K562 (cell line): ENCODE data around the gene BBLN. TPM values are rescaled to one million over a fixed set of nuclear protein-coding genes. Genes with fewer than 3 reads are reported as not detected.

Experiments
- CHD2 ChIP-seq: IDR thresholded peaks from 2 replicates; pipeline ENCODE4 v1.6.1; 2011; ENCODE audit warnings: low read depth, low read length
- E2F4 ChIP-seq: sonication (generic); formaldehyde crosslinking; IDR thresholded peaks from 2 replicates; pipeline ENCODE4 v1.8.0; 2022; ENCODE audit warnings: mild to moderate bottlenecking, low read depth, missing genetic modification reagents
- ESRRA ChIP-seq: fragments of 450-650 bp; IDR thresholded peaks from 2 replicates; pipeline ENCODE4 v1.6.1; 2014; ENCODE audit warnings: low read depth, mild to moderate bottlenecking, moderate library complexity, borderline replicate concordance
- KLF13 ChIP-seq: fragments of 450-650 bp; IDR thresholded peaks from 2 replicates; pipeline ENCODE4 v1.6.1; 2016; ENCODE audit warnings: missing genetic modification characterization, low read depth, mild to moderate bottlenecking, missing compliant biosample characterization, moderate library complexity, borderline replicate concordance
- MYNN ChIP-seq, 2 experiments: sonication (generic); formaldehyde crosslinking in 1 of 2; IDR thresholded peaks; 2 replicates each; pipeline versions ENCODE4 v1.5.0 to v1.6.1; 2016 to 2020; ENCODE audit warnings: antibody characterized with exemption in 1 of 2, missing genetic modification reagents in 1 of 2
- PTBP1 ChIP-seq: fragments of 200-400 bp; formaldehyde crosslinking; IDR thresholded peaks from 2 replicates; pipeline ENCODE4 v1.6.1; 2017; ENCODE audit warnings: low read depth, low read length
- RUNX1 ChIP-seq: sonication (generic); IDR thresholded peaks from 2 replicates; pipeline ENCODE4 v1.6.1; 2016; ENCODE audit warnings: antibody characterized with exemption, low read depth
- SMARCA5 ChIP-seq: fragments of 450-650 bp; IDR thresholded peaks from 2 replicates; pipeline ENCODE4 v1.6.1; 2016
- SRSF7 ChIP-seq: fragments of 200-400 bp; formaldehyde crosslinking; optimal IDR thresholded peaks from 2 replicates; pipeline ENCODE3; 2017; ENCODE audit warnings: mild to moderate bottlenecking, low read depth, low read length
- STAT6 ChIP-seq: sonication (generic); formaldehyde crosslinking; IDR thresholded peaks from 2 replicates; pipeline ENCODE4 v1.8.1; 2023; ENCODE audit warnings: mild to moderate bottlenecking, missing genetic modification reagents
- ZNF175 ChIP-seq: fragments of 200-800 bp; sonication (Bioruptor generic); IDR thresholded peaks from 2 replicates; pipeline ENCODE4 v1.6.1; 2016; ENCODE audit warnings: low read depth, mild to moderate bottlenecking, missing genetic modification characterization, missing compliant biosample characterization
- ZNF318 ChIP-seq, 2 experiments: fragments of 450-650 bp; IDR thresholded peaks; 2 replicates each; pipeline ENCODE4 v1.6.1; 2016; ENCODE audit warnings: mild to moderate bottlenecking in 2 of 2, borderline replicate concordance in 1 of 2, low read depth in 1 of 2, moderate library complexity in 1 of 2
- ZNF384 ChIP-seq: IDR thresholded peaks from 2 replicates; pipeline ENCODE4 v1.6.1; 2012; ENCODE audit warnings: low read depth, low read length, improper control_type of control experiment
- ZNF76 ChIP-seq: fragments of 250-450 bp; sonication (Bioruptor Pico); IDR thresholded peaks from 2 replicates; pipeline ENCODE4 v1.4.0; 2020; ENCODE audit warnings: mild to moderate bottlenecking, moderate library complexity, borderline replicate concordance
- ZNF764 ChIP-seq: fragments of 250-450 bp; sonication (Bioruptor Pico); IDR thresholded peaks from 2 replicates; pipeline ENCODE4 v1.4.0; 2020; ENCODE audit warnings: low read depth, mild to moderate bottlenecking, moderate library complexity
- polyA plus RNA-seq, 8 experiments: library from polyadenylated mRNA; depleted of rRNA in 4 of 8; stranded (reverse) in 5 of 8; unstranded in 3 of 8; fragments of >200 nt; fragmentation: Nextera tagmentation in 2 of 8; fragmentation: Illumina TruSeq in 1 of 8; extraction: Ambion mirVana in 2 of 8; extraction: Trizol in 1 of 8; gene quantifications; 2 replicates each; pipeline versions ENCODE4 v1.2.1 to v1.2.3, GENCODE V29; 2011 to 2014; ENCODE audit warnings: inconsistent platforms in 1 of 8, missing spikeins in 1 of 8
- total RNA-seq, 7 experiments: library from RNA; depleted of rRNA in 6 of 7; stranded (reverse); fragments of >200 nt in 6 of 7; fragmentation: Illumina TruSeq in 2 of 7; extraction: Trizol in 2 of 7; gene quantifications; 2 replicates each; pipeline versions ENCODE4 v1.2.1 to v1.2.3, GENCODE V29; 2011 to 2021; ENCODE audit warnings: low replicate concordance in 1 of 7

The BBLN gene
- total and polyA plus RNA-seq, 9 of the 15 experiments (the other 6 are each of a cell fraction or from before 2014, with no cell fraction given): 4.2 to 331 (median 87.1) TPM

GRCh38 chr9:128127990-128128835, 31.9 kb upstream of the BBLN start (continued):
- TF ChIP-seq PTBP1 (no peak), ZNF384 (no peak), KLF13 (tag) (no peak), STAT6 (CRISPR knock-in tag) (no peak), ZNF764 (no peak), SRSF7 (no peak), SMARCA5 (no peak), CHD2 (no peak), E2F4 (no peak), ESRRA (peak; percentile 14; the same call in 1 of the 2 replicates), MYNN (IDR thresholded peaks at IDR 0.05) (no peak), MYNN (CRISPR knock-in tag; IDR thresholded peaks at IDR 0.05) (no peak), ZNF318 (IDR thresholded peaks at IDR 0.05; ENCODE audit: borderline replicate concordance in 1 of 2, low read depth in 1 of 2) (no peak), ZNF76 (no peak; the same call in 1 of the 2 replicates), ZNF175 (CRISPR knock-in tag) (no peak), RUNX1 (no peak)
